ENCODE measurements around the gene MORF4L2. TPM values are rescaled to one million over a fixed set of nuclear protein-coding genes. Genes with fewer than 3 reads are reported as not detected.

Gene MORF4L2
- total and polyA plus RNA-seq, 2 experiments from 2014 or later, result 311 to 315 TPM

- Mint-ChIP-seq H3K27ac (no peak overlapping the region), H3K9me3 (no peaks in the 10 kb centered on the region), H3K27me3 (ENCODE audit: insufficient read depth, low read depth, poor library complexity) (no peaks in the 10 kb centered on the region), H3K4me1 (no peaks in the 10 kb centered on the region), H3K4me3 (no peak overlapping the region), H3K36me3 (ENCODE audit: low read depth) (no peaks in the 10 kb centered on the region)
- ATAC-seq (no peak), DNase-seq (ENCODE audit: low spot score) (no peak)
- H2AFZ ChIP-seq, result no peak overlapping the region
- H3K9me2 ChIP-seq (ENCODE audit: insufficient read depth), result no peaks in the 10 kb centered on the region
- H3K36me3 ChIP-seq (ENCODE audit: insufficient read depth), result no peaks in the 10 kb centered on the region
- no peaks in the 10 kb centered on the region for H3F3A ChIP-seq (replicated peaks; ENCODE audit: low read depth)
- H3K4me3 ChIP-seq, result no peak overlapping the region
- no peak overlapping the region for H3K4me2 ChIP-seq
- no peaks in the 10 kb centered on the region for H4K20me1 ChIP-seq (replicated peaks; ENCODE audit: insufficient read depth)
- TF ChIP-seq STAT1 (IDR thresholded peaks at IDR 0.05; ENCODE audit: unreplicated experiment) (no peak), POLR2AphosphoS5 (IDR thresholded peaks at IDR 0.05; ENCODE audit: low read depth) (no peak), EZH2 (IDR thresholded peaks at IDR 0.05; ENCODE audit: low read depth, unreplicated experiment) (no peak), ETS1 (IDR thresholded peaks at IDR 0.05) (no peak), ZNF331 (CRISPR knock-in tag; IDR thresholded peaks at IDR 0.05; ENCODE audit: low read depth) (no peak), JUNB (IDR thresholded peaks at IDR 0.05; ENCODE audit: unreplicated experiment) (no peak), NANOG (IDR thresholded peaks at IDR 0.05; ENCODE audit: borderline replicate concordance) (no peak), REST (IDR thresholded peaks at IDR 0.05; ENCODE audit: unreplicated experiment) (no peak), CREB1 (CRISPR knock-in tag; IDR thresholded peaks at IDR 0.05; ENCODE audit: low read depth) (no peak), EZH2phosphoT487 (IDR thresholded peaks at IDR 0.05; ENCODE audit: unreplicated experiment) (no peak), ZNF114 (CRISPR knock-in tag; IDR thresholded peaks at IDR 0.05) (no peak), ZNF462 (CRISPR knock-in tag; IDR thresholded peaks at IDR 0.05) (no peak), CTCF (conservative IDR thresholded peaks at IDR 0.05; ENCODE audit: low read depth in 2 of 2) (no peak)
- H3K27me3 ChIP-seq (ENCODE audit: insufficient read depth), result no peaks in the 10 kb centered on the region
- H3K79me2 ChIP-seq (replicated peaks; ENCODE audit: insufficient read depth), result no peaks in the 10 kb centered on the region
- no peak overlapping the region for H3K27ac ChIP-seq (ENCODE audit: low read depth)
- no peaks in the 10 kb centered on the region; the same call in 1 of the 2 replicates for H3K4me1 ChIP-seq (ENCODE audit: insufficient read depth)
Measured at GRCh38 chrX:103635436-103635835, 51.1 kb downstream of the MORF4L2 start.

Measured in GM23338 (cell line).